DMS53 treated with DMSO at 0.1 percent for 48 hours (cell line): Measurements from ENCODE around the gene DNAJB9.
A peak's percentile ranks its signal among the peaks of the same experiment; 100 is the strongest.

Source experiments
- DNase-seq: peaks from one replicate; lab custom pipeline; 2025; ENCODE audit not compliant: unreplicated experiment; lab: John Stamatoyannopoulos, UW

Gene DNAJB9

DNA sequence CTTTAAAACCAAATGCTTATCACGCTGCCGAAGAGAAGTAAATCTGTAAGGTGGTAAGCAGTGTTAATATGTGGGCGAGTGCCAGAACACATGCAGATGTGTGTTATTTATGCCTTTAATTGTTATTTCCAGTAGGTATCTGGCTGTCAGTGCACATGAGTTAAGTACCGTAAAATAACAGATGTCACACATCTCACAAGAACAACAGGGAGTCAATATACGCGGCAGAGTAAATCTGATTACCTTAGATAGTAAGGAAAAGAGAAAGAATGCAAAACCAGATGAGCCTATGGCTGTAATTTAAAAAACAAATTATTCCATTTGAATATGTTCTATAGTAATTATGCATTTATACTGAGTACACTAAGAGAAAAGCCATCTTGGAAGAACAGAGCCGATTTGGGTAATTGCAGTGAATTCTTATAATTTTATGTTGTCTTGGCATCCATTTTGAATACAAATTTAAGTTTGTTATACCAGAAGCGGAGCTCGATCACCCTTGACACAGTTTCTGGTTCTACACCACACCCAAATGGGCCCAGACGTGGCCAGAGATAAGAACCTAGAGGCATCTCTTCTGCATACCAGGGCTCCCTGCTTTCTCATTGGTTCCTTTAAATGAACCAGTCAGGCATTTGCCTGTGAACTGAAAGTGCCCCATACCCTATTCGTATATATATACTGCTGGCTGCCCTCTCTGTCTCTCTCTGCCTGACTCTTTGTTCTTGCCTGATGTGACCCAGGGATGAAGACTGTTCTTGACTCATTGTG is 34.8 kb downstream of the DNAJB9 start:
- no peak for DNase-seq

DNA sequence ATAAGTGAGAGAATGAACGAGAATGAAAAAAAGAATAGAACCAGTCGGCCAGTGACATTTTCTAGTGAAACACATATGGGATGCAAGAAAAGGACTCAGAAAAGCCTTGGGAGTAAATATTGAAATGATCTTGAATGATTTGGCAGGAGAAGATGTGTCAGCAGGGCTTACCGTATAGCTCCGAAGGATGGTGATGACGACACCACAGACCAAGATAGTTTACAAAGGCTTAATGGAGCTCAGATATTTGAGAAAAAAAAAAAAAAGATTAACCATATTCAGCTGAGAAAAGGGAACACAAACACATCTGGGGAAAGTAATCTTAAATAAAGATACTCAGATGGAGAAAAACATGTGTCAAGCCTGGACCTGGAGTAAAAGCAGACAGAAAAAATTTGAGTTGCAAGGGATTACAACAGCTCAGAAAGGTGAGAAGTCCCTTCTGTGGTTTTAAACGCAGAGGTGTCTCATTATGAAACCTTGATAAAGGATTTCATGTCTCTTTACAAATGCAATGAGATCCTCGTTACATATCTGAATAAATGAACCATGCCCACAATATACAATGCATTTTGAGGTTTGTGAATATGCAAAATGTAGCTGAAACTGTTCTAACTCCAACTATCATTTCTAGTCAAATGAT is 36.0 kb downstream of the DNAJB9 start:
- DNase-seq: no peak

DNA sequence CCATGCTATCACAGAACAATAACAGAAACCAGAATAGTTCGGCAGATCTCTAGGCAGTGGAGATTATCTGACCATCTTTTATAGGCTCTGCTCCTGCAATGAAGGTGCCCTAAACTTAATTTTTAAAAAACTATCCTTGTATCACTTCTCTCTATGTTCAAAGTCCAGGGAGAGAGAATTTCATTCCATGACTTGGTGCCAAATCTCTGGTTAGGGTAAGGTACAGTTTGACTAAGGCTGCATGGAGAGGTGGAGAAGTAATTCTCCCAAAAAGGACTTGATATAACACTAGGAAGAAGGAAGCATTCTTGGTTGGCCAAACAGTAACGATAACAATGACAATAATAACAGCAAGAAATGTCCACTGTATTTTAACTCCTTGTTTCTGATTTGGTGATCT is 40.0 kb downstream of the DNAJB9 start:
- no peak for DNase-seq

DNA sequence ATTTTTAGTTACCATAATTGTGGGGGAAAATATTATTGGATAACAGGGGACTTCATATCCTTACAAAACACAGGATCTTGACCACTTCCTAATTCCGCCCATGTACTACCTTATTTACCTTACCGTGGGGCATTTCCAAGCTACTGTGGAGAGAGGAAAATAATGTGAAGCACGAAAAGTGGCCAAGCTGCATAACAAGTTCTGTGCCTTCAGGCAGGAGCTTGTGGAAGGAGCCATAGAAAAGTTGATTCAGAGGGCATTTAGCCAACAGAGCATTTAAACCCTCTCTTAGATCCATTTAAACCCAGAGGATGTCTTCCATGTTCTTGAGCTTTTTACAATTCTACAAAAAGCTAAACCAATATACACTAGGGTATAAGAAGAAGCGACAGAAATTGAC is 41.6 kb downstream of the DNAJB9 start:
- no peak for DNase-seq

DNA sequence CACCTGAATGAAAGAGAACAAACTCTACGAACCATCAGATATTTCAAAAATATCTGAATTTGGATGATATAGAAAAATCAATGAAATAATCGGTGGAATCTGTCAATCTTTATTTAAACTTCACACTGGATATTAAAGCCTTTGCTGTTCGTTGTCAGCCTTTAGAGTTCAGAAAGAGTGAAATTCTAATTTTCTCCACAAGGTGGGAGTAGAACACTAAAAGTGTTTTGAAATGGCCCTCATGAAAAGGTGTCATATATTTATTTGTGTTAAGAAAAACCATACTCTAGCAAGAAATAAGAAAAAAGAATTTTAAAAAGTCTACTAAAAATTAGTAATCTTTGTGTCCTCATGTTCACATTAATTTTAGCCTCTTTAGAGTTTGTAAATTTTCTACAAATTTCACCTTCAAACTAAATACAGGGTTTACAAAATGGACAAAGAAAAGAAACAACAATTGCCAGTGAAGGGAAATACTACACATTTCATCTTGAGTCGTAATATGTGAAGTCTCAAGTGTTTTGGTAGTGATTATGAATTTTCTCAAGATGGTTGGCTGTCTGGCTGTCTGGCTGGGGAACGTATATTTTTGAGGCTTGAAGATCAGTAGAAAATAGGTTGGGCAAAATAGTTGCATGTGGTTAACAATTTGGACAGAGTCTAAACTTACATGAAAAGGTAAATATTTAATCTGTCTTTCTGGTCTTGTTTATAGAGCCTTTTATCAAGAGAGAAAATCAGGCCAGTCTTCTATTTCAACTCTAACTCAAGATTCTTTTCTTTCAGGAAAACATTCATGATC is 43.7 kb downstream of the DNAJB9 start:
- DNase-seq: peak; percentile 60

DNA sequence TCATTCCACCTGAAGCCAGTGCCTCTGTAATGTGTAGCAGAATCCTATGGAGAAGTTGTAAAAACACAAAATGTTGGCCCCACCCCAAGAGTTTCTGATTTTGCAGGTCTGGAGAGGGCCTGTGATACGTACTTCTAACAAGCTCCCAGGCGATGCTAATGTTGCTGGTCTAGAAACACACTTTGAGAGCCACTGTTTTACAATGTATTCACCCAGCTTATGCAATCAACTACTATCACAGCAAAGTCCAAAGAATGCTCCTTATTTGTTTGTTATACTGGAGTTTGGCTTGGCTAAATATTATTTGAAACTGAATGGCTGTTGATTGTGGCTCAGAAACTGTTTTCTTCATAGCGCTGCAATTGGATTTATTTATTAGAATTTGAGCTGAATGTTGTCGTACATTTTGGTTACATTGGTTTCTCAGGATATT is 44.3 kb downstream of the DNAJB9 start:
- DNase-seq: no peak

DNA sequence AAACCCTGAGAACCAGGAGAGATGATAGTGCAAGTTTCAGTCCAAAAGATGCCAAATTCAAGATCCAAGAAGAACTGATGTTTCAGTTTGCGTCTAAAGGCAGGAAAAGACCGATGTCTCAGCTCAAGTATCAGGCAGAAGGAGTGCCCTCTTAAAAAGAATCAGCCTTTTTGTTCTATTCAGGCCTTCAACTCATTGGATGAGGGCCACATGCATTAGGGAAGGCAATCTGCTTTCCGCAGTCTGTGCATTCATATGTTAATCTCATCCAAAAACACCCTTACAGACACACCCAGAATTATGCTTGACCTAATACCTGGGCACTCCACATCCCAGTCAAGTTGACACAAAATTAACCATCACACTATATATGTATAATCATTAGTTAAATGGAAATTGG is 45.2 kb downstream of the DNAJB9 start:
- DNase-seq: no peak

DNA sequence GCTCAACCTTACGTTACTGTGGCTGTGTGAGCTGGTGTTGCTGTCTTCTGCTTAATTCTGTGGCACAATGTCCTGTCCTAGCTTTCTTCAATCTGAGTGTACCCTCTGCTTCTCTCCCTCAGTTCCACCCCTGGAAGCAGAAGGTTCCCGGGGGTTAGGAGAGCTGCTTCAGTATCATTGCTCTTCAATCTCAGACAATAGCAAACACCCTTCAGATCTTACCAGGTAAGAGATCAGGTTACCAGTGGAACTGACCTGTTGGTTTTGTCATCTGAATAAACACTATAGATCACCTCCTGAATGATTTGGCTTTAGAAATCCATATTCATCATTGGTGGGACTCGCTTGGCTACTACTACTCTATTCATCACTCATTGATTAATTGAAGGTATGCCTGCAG is 48.4 kb downstream of the DNAJB9 start:
- peak; percentile 91 for DNase-seq

DNA sequence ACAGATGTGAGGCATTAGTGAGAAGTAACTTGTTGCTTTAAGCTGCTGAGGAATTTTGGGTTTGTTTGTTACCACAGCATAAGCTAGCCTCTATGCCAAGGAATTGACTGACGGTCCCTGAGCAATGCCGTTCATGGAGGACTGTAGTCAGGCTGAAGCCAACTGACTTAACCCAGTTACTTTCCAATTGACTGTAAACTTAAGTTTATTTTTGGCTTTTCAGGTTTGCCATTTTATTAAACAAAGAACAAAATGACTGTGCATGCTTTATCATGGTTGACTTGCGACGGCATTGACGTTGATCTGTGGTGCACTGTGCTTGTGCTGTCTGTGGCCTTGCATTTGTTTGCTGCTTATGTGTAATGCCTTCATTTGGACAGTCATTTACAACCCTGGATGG is 53.5 kb downstream of the DNAJB9 start:
- DNase-seq: no peak
